Uterus (tissue), 2 donors: ENCODE data around the gene CRK.

Experiments used
- CTCF ChIP-seq, 4 experiments: fragments of 200-600 bp in 2 of 4; fragments of 450-650 bp in 2 of 4; sonication (generic) in 2 of 4; IDR thresholded peaks; one replicate each; pipeline ENCODE4 v1.5.1; 2016 to 2019; ENCODE audit warnings: antibody characterized with exemption in 4 of 4, mild to moderate bottlenecking in 2 of 4, moderate library complexity in 1 of 4
- POLR2A ChIP-seq, 2 donors: fragments of 450-650 bp; IDR thresholded peaks; one replicate each; pipeline ENCODE4 v1.6.1; 2016; ENCODE audit warnings: antibody characterized with exemption in 2 of 2, mild to moderate bottlenecking in 1 of 2, moderate library complexity in 1 of 2

GRCh38 chr17:1482680-1483079 lies 26.6 kb upstream of the CRK start:
- TF ChIP-seq POLR2A (IDR thresholded peaks at IDR 0.05) (no peak), CTCF (IDR thresholded peaks at IDR 0.05) (no peak)
